Hematopoietic multipotent progenitor cell treated with erythropoietin and hydrocortisone succinate and interleukin-3 and kit ligand, for 4 days (in vitro differentiated cells): ENCODE measurements around the gene BMP10.

Experiments used
- DNase-seq: peaks from one replicate; pipeline ENCODE4 v3.0.0-alpha.2; 2015

The BMP10 gene

DNA sequence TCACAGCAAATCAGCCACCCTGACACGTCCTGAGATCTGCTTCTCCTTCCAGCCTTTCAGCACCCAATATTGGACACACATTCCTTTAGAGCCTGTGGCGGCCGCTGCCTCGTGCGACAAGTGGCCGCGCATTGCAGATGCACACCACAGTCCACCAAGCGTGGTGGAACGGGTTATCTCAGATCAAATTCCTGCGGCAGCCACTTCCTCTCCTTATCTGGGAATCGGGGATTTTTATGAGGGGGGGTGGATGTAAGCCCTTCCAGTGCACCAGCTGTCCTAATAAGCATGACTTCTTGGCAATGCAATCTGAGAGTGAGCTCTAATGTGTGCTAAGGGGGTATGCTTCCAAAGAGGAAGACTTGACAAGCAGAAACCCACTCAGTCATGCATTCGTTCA, 18.3 kb upstream of the BMP10 start:
- DNase-seq, result no peak

DNA sequence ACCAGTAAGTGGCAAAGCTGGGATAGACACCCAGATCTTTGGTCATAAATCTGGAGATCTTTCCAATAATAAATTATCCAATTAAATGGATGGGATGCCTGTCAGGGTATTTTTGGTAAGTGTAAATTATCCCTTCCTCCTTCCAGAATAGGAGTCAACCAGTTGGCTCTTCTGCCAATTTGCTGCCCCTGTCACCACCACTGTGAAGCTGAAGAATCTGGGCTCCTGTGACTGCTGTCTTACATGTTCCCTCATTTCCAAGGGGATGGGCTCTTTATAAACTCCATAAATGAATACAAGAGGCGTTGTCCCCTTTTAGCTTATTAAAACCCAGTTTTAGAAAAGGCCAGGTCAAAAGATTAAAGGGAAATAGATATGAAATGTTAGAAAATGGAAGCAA, 17.8 kb upstream of the BMP10 start:
- DNase-seq, result no peak

DNA sequence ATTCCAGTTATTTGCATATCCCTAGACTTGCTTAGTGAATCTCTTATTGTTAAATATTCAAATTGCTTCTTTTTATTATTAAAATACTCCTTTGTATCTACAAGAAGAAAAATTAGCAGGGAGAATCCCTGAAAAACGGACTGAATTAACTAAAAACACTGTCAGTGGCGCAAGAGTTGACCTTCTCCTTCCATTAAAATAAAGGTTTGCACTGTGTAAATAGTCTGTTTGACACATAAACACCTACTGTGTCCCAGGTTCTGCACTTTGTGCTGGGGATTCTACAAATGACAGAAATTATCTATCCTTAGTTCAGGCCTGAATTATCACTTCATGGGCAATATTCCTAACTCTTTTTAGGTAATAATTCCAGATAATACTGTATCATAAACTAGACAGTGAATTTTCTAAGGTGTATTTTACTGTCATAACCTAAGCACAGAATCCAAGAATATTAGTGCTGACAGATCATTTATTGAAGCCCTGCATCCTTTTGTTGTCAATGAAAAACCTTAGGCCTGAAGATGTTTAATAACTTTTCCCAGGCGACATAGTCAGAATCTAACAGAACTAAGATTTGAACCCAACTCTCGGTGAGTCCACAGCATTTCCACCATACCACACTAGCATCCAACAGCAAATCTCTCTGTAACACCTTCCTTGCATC, 17.0 kb upstream of the BMP10 start:
- no peak for DNase-seq

DNA sequence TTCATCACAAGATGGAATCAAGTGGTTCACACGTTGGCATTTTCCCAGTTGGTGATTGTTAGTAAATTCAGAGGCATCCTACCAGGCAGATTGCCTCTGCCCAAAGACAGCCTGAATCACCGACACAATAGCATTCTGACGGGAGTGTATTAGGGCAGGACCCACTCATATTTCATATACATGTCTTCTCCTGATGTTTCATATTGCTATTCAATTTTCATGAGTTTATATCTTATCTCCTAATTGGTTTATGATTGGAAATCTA, 14.5 kb upstream of the BMP10 start:
- DNase-seq, result no peak

DNA sequence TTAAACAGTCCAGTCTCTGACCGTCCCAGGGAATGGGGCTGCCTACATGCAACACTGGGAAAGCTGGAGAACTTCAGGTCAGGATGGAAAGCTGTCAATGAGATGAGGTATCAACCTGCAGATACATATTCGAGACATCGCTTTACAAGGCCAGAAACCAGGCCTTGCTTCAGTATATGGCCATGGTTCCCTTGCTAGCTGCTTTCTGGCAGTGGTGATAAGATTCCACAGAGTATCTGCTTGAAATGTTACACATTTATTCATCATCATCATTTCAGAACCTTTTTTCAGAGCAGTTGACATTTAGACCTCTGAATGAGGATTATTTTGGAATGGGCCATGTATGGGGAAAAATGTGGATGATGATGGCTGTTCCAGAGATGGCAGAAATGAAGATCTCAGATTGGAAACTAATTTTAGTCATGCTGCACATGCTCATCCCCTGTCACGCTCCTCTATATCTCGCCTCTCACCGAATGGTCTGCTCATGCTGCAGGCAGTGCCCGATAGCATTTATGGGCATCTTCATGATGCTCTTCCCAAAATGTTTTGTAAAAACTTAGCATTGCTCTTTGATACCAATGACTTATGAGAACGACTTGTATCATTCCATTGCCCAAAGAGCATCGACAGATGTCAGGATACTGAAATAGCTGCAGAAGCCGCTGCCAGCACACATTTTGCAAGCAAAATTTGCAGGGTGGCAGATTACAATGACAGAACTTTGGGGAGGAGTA, 14.0 kb upstream of the BMP10 start:
- DNase-seq, result no peak

DNA sequence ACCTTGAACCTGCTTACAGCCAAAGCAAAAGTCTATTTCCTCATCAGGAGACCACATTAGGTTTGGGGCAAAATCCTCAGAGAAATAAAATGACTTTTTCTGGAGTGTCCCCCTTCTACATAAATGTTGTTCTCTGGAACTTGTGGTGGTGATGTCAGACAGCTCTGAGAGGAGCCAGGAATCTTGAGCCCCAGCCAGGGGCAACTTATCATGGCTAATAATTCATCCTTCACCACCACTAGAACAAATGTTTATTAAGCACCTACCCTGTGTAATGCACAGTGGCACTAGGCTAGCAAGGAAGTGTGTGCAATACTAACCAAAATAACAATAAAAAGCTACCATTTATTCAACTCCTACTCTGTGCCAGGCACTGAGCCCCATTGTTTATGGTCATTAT, 9.0 kb upstream of the BMP10 start:
- no peak for DNase-seq

DNA sequence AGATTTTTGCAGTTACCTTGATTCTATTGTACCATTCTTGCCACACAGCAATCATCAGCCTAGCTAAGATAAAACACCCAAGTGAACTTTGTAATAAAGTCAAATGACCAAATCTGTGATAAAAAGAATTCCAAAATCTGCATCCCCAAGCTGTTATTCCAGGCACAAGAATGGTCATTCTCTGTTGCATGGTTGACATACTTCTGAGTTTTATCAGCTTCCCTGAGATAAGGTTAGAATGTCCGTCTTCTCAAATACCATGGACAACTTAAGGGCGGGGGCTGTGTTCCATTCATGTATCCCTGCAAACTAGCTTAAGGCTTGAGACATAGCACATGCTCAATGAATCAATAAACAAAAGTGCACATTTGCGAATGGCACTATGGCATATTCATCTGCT, 8.1 kb upstream of the BMP10 start:
- DNase-seq, result no peak

DNA sequence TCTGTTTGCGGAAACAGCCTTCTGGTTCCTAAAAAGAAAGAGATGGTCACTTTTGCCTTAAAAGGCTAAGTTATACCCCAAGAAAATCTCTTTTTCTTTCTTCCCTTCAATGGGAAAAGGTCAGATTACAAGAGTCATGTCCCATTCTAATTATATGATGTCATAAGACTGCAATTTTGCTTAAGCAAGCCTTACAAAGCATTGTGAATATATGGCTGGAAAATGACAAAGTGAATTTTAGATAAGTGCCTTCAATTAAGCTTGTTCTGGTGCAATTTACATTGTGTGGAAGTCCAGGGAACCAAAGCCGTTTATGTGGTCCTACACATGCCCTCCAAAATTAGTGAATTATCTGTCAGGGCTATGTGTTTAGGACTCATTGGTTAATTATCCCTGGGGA, 7.6 kb upstream of the BMP10 start:
- DNase-seq, result no peak

DNA sequence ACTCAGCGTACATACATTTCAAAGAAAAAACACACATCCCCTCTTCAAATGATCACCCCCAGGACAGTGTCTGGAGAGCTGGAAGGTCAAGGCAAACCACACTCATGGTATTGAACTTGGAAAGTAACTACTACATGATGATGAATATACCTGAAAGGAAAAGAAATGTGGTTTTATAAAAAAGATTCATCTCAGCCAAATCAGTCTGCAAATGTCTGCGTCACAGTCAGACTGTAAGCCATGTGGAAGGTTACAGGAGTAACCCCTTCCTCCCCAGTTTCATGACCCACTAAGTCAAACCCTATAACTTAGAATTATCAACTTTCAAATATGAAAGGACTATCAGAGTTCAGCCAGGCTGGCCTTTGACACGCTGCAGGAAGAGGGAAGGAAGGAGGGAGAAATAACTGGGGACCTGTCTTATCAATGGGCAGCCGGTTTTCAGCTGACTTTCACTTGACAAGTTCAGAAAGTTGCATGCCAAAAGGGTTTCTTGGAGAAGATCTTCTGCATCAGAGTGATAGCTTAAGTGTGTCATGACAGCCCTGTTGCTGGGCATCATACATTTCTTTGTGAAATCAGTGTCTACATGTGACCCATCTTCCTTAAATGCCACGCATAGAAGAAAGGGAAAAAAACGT, 7.0 kb upstream of the BMP10 start:
- peak; percentile 77 for DNase-seq

DNA sequence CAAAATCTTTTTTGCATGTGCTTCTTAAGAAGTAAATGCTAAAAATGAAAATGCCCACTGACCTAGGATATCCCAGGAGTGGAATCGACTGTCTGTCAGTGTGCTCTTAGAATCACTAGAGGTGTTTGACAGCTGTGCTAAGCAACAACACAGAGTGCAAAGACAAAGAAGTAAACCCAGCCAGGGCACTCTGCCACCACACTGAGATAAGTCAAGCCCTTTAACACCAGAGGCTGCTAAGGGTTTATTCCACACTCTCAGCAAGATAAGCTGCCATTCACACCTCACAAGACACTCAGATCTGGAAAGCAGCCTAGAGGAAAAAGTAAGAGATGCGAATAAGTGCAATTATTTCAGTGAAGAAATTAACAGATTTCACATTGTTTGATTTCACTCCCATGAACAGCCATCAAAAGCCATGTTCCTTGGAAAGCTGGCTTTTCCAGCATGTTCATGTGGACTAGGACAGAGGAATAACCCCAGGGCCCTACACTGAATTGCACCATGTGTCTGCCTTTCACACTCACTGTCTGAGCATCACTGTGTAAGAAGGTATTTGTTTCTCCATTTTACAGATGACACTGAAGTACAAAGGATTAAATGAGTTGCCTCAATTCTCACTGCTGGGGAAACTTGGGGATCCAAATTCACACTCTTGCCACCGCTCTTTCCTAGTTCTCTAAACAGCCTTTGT, 6.0 kb upstream of the BMP10 start:
- peak; percentile 38 for DNase-seq

DNA sequence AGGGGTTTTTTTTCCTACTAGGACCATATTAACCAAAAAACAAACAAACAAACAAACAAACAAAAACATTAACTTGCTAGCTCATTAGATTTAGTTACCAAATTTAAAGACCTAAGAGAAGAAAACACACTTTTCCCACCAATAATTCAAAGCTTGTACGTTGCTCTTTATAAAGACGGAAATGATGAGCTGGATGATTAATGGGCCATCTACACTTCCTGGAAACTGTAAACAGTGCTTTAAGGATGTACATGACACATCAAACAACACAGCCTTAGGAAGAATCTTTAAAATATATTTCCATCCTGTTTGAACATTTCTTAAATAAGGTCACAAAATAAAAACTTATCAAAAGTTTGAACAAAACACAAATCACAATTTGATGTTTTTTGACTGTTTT, 982 bp downstream of the BMP10 start:
- peak; percentile 12 for DNase-seq

DNA sequence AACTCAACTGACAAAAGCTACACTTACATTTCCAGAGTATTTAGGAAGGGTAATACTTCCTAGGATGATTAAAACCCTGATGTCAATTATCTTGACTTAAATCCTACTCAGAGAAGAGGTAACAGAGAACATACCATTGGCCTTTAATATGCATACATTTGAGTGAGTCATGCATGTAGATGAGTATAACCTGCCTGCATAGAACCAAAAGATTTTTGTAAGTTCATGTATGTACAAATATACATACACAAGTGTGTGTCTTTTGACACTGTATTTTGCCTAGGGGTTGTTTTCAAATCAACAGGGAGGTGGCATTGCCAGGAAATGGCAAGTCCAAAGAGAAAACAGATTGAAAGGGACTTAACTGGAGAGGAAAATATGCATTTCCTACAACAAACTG, 6.1 kb downstream of the BMP10 start:
- DNase-seq, result no peak

DNA sequence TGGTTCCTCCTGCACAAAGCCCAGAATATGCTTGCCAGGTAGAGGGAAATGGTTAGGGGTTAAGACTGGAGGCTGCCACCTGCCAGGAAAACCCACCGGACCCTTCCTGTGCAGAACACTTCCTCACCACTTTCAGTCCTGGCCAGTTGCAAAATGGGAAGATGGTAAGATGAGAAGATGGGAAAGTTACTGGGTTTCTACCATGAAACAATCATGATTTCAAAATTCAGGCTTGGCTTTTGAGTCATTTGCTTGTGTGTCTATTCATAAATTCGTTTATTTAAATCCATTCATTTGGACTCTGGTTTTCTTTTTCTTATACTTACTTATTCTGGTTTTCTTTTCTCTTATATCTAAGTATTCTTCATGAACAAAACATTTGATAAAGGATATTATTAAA, 7.2 kb downstream of the BMP10 start:
- no peak for DNase-seq

DNA sequence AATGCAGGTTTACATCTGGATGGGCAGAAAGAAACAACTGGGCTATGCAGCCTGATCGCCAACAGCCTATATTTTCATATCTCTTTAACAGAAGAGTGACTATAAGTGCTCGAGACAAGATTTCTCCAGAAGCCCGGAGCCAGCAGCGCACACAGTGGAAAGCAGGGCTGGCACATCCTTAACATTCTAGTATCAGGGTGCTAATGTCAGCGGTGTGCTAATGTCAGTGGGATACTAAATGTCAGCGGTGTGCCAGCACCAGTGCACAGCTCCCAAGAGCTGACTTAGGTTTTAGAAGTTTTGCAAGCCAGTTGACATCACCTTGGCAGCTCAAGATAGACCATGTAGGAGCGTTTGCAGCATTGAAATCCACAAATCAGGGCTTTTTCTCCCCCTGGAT, 8.3 kb downstream of the BMP10 start:
- DNase-seq, result no peak

DNA sequence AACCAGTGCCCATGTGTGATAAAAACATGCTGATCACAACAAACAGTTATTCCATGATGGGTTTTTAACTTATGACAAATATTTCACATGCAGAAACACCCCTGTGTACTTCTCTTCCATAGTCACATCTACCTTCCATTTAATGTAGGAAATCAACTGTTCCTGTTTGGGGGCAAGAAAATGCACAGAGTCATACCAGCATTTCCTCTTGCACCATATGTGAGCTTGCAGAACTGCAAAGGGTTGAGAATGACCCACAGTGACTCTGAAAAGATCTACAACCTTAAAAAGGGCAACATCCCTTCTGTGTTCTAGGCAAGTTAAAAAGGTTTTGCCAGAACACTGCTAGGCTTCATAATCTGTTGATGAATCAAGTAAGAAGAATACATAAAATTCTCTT, 9.9 kb downstream of the BMP10 start:
- DNase-seq, result peak; percentile 61

DNA sequence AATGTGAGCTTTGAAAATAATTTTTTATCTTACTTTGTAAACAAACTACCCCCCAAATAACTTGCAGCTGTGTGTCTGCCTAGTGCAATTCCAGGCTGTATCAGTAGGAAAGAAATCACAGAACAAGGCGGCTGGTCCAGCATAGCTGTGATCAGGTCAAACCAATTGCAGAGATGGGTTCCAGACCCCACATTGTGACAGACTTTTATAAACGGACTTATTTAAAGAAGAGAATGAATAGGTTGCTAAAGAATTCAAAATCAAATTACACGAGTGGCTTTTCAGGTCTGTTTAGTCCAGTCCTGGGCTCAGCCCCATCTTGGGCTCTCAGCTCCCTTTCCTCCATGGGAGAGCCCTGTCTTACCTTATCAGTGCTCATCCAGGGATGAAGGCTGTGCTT, 11.1 kb downstream of the BMP10 start:
- DNase-seq, result no peak

DNA sequence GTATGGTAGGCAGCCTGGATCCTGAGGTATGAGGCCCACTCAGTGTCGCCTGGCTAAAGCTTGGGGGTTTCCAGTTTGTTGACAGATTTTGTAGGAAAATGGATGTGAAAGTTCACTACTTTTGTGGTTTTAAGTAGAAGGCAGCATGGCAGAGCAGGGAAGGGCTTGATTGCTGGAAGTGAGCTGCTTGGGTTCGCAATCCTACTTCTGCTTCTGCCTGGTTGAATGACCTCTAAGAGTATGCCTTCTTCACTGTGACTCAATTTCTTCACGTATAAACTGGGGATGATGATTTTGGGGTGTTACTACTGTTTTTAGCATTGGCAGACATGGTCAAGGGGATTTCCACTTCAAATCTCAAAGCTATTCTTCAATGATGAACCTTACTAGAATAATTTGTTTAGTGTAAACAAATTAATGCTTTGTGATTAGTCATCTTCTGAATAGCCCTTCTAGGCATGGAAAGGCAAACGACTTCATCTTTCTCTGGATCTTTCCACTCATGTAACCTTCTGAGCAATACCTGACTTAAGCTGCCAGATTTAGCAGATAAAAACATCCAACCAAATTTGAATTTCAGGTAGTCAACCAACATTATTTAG, 13.2 kb downstream of the BMP10 start:
- DNase-seq, result no peak

DNA sequence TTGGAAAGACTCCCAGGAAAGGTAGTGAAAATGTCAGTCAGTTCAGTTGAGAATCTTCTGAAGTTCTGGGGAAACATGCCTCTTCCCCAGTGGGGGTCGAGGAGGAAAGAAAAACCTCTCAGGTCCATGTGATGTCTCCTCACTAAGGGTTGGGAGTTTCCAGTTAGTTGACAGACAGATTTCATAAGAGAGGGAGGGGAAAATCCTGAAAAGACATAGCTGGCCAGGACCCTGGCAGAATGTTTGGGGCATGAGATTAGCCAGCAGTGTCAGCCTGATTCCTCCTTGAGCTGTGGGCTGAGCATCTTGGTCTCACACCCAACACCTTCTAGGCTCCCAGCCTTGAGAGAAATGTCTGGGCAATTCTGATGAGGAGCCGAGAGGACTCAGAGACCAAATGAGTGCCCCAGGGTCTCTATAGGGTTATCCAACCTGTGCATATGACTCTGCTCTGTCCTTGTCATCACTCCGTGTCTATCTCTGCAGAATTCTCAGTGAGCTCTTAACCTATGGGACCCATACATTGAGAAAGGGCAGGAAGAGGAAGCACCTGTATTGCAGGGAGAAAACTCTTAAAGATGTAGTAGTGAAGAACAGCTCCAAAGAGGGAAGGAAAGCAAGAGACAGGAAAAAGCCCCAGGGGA, 13.9 kb downstream of the BMP10 start:
- DNase-seq, result no peak

DNA sequence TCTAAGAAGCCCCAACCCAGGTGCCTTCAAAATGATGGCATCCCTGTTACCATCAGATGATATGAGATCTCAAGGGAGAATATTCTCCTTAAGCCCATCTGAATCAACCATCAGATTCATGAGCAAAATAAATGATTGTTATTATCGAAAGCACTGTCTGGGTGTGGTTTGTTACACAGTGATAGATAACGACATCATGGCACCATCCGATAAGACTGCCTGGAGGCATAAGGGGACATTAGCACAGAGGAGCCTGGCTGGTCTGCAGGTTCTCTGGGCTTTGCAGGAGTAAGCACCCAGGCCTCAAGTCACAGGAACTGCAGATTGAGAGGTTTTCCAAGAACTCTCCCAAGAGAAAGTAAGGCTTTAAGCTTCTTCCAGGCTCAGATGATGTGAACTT, 15.6 kb downstream of the BMP10 start:
- DNase-seq, result peak; percentile 29

DNA sequence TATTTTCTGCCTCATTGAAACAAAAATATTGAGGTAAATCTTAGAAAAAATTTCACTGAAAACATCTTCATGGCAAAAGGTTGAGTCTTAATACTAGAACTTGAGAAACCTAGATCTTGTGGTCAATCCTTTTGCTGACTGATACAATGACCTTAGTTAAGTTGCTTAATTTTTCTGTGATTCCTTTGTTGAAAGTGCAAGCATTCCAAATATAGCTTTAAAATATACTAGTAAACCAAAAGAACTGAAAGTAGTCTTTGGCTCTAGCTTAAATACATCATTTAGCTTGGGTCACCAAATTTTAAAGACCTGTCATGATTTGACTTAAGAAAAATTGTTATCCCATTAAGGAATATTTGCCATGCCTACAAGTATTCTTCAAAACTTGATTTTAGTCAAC, 16.7 kb downstream of the BMP10 start:
- DNase-seq, result no peak

DNA sequence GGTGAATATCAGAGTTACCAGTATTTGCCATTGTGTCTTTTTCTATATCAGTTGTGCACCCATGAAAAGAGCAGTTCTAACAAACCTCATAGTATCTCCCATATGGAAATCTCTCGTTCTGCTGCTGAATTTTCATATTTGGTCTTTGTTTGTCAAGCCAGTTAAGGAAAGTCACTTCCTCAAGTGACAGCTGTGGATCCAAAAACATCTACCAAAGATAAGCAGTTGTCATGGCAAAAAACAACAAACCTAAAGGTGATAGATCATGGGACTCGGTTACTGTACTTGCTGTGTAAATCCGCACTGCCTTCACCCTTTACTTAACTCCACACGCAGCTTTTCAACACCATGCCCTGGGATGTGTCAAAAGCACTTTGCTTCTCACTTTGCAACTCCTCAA, 17.3 kb downstream of the BMP10 start:
- DNase-seq, result no peak

DNA sequence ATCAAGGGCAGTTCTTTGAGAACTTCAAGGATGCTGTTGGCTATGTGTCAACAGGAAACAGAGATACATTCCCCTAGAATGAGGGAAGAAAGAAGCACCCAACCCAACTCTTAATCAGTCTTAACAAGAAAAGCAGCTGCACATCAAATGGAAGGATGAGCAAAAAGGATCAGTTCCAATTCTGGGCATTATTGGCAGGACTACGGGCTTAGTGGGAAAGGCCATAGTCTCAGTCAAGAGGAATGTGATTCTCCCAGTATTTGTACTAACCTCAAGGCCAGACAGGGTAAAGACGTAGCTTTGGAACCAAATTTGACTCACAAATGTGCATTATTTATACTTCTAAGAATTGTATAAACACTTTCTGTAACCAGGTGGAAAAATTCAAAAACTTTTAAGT, 18.2 kb downstream of the BMP10 start:
- no peak for DNase-seq

DNA sequence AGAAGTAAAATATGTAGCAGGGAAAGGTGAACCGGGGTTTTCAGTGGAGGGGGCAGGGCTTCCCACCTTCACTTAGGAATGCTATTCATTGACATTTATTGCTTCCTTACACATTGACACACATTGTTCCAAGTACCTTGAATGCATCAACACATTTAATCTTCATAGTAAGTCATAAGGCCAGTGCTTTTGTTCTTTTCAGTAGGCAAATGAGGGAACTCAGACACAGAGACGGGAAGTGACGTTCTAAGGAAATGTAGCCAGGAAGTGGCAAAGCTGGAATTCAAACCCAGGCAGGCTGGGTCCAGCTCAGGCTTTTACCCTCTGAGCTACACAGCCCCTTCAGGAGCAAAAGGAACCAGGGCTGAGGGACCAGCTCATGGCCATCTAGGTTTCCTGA, 20.7 kb downstream of the BMP10 start:
- no peak for DNase-seq
